HG02840 (cell line): ENCODE results near the gene IL4I1.
"Not testable (repeated sequence)": the region's sequence is repeated elsewhere in the genome, so short reads cannot be mapped to it uniquely, and the experiment has no call there.

Source experiments
- ATAC-seq: cut with Tn5 transposase; IDR thresholded peaks from one replicate; pipeline ENCODE4 v1.9.1; 2021; ENCODE audit warnings: mild to moderate bottlenecking, moderate library complexity, moderate number of reproducible peaks; ENCODE audit not compliant: unreplicated experiment, low FRiP score

IL4I1 gene

DNA sequence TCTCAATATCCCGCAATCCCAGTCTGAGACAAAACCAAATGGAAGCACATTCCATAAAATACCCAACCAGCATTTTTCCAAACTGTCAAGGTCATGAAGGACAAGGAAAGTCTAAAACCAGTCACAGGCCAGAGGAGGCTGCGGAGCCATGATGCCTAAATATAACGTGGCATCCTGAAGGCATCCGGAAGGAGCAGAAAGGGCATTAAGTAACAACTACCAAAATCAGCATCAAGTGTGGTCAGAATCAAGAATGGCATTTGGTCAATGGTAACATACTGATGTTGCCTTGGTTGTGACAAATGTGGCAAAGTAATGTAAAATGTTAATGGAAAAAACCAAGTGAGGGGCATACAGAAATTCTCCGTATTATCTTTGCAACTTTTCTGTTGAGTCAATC is 28.8 kb upstream of the IL4I1 start:
- ATAC-seq, result no peak

DNA sequence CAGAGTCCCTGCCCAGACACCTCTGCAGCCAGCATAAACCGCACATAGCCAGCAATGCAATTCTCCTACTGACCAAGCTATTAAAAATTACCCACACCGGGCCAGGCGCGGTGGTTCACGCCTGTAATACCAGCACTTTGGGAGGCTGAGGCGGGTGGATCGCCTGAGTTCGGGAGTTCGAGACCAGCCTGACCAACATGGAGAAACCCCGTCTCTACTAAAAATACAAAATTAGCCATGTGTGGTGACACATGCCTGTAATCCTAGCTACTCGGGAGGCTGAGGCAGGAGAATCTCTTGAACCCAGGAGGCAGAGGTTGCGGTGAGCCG is 28.2 kb upstream of the IL4I1 start:
- not testable (repeated sequence) for ATAC-seq

DNA sequence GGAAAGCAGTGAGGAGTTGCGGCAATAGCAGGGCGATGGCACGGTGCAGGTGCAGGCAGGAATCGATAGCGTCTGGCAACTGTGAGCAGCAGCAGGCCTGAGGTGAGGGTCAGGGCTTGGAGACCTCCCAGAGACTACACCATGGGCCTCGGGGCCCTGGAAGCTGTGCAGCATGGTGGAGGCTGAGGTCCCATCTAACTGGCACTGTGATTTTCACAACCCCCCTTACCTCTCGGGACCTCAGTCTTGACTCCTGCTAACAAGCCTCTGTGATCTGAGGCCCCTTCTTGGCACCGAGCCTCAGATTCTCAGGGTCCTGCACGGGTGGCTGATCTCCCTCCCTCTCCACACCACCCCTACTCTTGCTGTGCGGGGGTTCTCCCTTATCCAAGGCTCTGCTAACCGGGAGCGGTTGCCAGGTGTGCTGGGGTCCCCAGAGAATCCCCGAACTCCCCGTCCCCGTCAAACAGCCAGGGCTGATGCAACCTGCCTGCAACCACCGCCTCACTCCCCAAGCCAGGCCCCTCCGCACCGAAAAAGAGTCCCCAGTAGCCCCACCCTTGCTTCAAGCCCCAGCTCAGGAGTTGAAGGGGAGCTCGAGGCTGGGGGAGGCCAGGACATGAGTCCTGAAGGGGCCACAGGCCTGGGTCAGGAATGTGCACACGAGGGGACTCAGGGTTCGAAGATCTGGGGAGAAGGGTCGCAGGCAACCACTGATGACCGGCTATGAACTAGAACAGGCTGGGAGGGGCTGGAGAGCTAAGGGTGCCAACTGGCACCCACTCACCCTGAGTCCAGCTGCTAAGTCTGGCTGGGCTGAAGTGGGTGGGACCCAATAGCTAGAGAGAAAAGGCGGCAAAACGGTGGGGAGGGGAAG is 27.6 kb upstream of the IL4I1 start:
- no peak for ATAC-seq

DNA sequence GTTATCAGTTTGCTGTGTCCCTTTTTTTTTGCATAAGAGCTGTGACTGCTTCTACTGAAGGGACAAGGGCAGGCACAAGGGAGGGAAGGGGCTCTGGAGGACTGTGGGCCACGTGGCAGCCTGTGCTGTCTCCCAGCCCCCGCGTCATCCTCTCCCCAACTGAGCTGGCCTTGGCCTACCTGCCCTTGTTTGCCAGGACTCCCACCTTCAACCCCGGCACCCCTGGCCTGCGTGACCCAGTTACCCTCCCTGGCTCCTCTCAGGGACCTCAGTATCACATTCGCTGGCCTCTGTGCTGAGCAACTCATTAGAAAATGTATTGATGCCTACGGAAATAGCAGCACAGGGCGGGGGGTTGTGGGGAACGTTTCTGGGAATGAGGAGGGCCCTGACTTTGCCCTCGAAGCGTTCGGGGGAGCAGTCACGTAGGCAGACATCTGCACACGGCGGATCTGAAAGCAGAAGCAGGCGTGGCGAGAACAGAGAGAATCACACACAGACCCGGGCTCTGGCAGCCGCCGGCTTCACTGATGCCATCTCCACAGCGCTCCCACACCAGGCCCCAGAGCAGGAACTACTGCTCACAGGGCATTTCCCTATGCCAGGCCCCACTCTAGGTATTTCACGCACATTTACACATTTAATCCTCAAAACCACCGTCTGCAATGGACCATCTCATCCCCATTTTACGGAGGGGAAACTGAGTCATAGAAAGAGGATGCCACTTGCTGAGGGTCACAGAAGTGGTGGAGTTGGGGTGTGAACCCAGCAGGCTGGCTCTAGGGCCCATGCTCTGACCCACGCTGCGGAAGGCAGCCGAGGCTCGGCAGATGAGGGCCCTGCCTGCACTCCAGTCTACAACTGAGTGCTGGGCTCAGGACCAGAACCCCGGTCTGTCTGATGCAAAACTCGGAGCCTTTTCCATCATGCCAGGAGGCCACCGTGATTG is 26.6 kb upstream of the IL4I1 start:
- no peak for ATAC-seq

GRCh38 chr19:49921871-49922795 is 25.4 kb upstream of the IL4I1 start:
- ATAC-seq, result no peak

DNA sequence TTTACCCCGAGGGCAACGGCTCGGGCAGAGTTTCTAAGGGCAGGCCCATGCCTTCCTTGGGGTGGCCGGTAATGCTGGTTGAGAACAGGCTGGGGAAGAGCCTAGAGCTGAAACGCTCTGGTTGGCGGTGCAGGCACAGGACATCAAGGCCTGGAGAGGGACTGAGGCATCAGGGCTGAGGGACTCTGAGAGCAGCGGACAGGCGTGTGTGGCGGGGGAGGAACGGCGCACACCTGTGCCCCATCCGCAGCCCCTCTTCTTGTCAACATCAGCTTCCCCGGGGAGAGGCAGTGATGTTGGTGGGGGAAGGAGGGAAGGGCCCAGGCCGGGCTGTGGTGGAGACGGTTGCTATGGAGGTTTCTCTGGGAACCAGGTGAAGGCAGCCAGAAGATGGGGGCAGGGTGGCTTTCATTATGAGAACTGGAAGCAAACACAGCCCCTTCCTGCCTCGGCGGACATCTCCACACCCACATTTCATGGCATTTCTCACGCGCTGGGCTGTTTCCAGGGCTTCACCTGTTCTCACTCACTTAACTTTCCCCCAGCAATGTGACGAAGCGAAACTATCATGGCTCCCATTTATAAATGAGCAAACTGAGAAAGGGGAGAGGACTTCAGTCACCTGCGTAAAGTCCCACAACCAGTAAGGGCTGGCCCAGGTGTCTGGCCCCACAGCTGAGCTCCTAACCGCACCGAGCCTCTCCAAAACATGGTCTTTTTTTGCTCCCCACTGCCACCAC is 24.1 kb upstream of the IL4I1 start:
- ATAC-seq, result no peak

DNA sequence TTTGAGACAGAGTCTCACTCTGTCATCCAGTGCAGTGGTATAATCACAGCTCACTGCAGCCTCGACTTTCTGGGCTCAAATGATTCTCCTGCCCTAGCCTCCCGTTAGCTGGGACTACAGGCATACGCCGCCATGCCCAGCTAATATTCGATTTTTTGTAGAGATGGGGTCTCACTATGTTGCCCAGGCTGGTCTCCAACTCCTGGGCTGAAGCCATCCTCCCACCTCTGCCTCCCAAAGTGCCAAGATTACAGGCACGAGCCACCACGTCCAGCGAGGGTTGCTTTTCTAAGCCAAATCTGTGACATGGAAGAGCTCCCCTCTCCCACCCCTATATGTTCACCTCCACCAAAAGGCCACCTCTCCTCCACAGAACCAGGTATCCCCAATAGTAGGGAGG is 21.4 kb upstream of the IL4I1 start:
- no peak for ATAC-seq

DNA sequence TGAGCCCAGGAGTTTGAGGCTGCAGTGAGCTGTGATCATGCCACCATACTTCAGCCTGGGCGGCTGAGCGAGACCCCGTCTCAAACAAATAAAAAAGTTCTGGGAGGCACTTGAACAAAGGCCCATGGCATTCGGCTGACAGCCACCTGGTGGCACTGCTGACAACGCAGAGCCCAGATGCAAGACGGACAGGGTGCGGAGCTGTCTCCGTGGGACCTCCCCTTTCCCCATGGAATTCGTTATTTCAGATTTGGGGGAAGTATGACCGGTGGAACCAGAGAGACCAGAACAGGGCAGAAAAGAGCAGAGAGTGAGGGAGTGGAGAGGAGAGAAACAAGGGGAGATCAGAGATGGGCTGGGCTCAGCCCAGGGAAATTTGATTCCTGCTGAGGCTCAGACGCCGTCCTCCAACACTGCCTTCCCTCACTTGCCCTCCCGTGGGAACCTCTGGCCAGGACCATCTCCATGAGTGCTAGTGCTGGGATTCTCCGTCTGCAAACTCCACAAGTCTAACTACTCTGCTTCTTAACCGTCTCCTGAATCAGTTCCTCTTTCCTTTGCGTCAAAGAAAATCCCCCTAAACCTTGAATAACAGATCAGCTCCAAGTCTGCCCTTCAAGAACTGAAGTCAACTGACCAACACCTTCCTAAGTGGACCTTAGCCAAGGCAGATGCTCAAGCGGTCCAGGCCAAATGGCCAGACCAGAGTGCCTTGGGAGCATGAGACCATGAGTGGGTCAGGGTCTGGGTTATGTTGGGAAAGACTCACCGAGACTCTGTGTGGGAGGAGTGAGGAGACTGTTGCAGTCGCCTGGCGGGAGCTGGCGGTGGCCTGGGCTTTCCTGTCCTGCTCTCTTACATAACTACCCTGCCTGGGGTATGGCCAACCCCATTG is 20.4 kb upstream of the IL4I1 start:
- no peak for ATAC-seq

- ATAC-seq, result no peak
Observed at GRCh38 chr19:49915271-49915670, 18.6 kb upstream of the IL4I1 start.

DNA sequence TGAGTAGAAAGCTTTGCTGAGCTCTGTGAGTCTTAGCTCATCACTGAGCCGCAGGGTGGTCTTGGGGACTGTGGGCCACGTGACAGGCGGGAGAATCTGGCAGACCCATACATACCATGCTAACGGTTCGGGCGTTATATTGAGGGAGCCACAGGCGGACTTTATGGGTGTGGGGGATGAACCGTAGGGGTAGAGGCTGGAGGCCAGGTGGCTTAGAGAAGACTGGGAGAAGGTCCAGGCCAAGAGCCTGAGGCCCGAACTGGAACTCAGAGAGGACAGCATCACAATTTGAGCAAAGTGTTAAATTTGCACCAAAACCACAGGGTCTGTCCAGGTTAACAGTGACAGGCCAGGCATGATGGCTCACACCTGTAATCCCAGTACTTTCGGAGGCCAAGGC is 17.0 kb upstream of the IL4I1 start:
- no peak for ATAC-seq

DNA sequence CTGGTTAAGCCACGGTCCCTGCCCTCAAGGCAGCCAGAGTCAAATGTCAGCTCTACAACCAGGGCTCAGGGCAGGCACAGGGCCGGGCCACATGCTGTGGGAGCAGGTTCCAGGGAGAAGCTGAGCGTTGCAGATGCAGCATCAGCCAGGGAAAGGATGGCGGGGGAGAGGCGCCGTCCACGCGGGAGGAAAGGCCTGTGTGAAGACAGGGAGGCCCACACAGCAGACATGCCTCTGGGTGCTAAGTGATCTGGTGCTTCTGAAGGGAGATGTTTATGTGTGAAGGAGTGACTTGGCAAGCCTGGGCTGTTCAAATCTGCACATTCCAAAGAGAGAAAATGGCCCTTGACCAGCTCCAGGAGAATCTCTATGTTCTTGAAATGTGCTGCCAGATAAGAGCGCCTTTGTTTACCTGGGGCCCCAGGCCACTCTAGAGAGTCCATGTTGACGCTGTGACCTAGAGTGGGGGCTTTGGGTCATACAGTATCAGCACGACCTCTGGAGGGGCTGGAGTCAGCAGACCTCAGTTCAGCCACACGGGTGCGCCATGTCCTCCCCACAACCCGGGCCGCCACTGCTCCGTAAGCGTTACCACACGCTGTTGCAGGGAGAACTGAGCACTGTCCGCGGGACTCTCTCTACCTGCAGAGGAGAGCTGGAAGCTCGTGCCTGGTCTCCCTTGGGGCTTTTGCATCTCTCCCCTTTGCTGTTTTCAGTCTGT is 16.4 kb upstream of the IL4I1 start:
- no peak for ATAC-seq

GRCh38 chr19:49911381-49912145 is 14.9 kb upstream of the IL4I1 start:
- no peak for ATAC-seq

DNA sequence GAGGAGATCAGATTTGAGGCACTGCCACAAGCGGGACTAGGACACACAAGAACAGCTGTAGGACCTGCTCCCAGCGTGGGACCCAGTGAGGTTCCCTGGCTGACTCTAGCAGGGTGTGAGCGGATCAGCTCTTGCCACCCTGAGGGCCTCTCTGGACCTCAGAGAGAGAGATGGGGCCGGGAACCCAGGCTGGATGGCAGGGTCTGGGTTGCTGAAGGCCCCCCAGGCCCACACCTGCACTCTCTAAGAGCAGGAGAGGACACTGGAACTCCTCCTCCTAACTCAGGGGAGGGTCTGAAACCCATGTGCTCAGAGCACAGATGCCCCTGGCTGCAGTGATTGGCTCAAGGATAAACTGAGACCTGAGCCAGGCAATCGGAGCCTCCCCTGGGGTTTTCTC is 13.5 kb upstream of the IL4I1 start:
- no peak for ATAC-seq

DNA sequence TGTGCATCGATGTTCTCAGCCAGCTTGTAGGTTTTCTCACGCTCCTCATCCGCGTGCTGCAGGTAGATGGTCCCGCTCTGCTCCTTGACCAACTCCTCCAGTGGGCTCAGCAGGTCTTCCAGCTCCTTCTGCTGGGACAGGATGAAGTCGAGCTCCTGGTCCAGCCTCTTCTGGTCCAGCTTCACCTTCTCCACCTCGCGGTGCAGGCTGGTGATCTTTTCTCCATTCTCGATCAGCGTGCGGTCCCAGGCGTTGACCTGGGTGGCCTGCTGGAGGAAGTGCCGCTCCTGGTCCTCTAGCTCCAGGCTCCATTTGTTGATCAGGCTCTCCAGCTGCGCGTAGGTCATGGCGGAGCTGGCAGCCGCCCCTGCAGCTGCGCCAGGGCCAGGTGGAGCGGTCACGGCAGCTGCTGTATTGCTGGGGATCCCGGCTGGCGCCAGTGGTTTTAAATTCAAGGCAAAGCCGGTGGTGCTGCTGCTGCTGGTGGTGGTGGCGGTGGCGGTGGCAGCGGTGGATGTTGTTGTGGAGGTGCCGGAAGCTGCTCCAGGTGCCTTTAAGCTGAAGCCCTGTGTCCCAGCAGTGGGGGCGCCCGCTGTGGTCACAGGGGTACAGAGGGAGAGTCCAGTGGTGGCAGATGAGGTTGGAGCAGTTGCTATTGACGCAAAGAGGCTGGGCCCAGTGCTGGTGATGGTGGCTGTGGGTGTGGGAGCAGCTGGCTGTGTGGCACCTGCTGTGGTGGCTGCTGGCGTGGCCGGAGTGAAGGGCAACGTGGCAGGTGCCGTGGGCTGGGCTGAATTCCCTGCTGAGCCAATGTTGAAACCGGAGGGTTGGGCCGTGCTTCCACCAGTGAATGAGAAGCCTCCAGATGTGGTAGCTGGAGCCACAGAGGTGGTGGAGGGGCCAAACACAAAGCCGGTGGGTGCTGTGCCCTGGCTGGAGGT is 12.1 kb upstream of the IL4I1 start:
- ATAC-seq, result no peak

- ATAC-seq, result no peak
Observed at GRCh38 chr19:49907745-49908446, 11.2 kb upstream of the IL4I1 start.
